Measurements from ENCODE around the gene ATG7.
"Not testable (repeated sequence)": the region's sequence is repeated elsewhere in the genome, so short reads cannot be mapped to it uniquely, and the experiment has no call there.

Gene ATG7

DNA sequence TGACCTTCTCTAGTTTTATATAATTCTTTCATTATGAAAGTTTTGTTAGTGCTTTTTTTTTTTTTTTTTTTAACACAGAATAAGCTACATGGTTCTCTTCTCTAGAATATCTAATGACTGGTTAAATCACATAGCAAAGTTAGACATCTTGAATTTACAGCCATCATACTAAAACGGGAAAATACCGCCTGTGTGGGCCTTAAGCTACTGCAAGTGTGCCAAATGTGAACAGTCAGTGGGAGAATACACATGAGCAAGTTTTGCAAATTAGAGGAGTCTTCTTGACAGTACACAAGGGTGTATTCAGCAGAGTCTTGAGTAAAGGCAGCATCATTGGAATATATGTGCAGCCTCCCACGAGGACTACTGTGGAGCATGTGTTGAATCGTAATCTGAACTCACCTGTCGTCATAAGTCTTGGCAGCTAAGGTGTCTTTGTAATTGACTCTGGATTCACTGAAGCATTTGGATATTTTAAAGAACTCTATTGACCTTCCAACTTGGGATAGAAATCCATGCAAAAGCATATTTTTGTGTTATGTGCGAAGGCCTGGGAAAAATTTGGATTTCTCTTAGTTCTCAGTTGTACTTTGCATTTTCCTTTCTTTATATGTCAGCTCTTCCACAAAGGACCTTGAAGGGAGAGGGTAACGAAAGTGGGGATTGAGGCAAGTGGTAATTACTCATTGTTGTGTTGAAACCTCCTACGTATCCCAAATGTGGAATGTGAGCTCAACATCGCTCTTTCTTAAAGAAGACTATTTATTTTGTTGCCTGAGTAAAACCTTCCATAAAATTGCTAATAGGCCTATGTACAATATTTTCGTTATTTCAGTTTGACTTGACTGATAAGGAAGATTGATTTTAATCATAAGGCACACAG is 117.4 kb downstream of the ATG7 start:
- Mint-ChIP-seq H3K9me3 (no peaks in the 10 kb centered on the region), H3K4me3 (no peak overlapping the region), H3K4me1 (ENCODE audit: low read depth) (peaks cover 8% of the 10 kb centered on the region), H3K27me3 (ENCODE audit: low read depth) (no peaks in the 10 kb centered on the region), H3K27ac (no peak overlapping the region), H3K36me3 (ENCODE audit: low read depth) (peaks cover 5% of the 10 kb centered on the region)

DNA sequence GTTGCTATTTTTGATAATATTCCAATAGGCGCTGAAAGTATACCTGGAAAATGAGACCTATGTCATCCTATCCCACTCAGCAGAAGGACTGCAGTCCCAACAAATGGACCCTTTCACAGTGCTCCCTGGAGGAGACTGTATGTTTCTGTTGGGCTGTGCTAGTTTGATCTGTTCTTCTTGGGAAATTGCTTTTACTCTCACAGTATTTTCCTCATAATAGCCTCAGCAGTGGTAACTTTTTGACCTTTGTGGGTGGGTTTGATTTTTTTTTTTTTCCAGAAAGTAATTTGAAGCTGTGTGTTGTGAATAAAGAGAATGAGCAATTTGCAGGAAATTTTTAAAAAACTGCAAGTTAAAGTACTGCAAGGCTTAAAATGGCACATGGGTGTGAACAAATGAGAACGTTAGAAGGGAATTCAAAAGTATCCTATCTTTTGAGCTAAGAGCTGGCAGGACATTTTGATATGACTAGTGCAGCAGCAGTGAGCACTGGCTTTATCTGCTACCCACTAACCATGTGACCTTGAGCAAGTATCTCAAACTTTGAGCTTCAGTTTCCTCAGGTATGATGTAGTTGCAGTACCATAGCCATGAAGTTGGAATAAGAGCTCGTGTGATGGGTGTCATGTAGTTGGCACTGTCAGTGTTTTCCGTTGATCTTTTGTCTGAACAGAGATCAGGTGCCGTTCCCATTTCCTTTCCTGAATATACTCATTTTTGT is 118.4 kb downstream of the ATG7 start:
- H3K4me1 Mint-ChIP-seq (ENCODE audit: low read depth), result peaks cover 8% of the 10 kb centered on the region
- no peaks in the 10 kb centered on the region for H3K9me3 Mint-ChIP-seq
- no peak overlapping the region for H3K4me3 Mint-ChIP-seq
- H3K27me3 Mint-ChIP-seq (ENCODE audit: low read depth), result no peaks in the 10 kb centered on the region
- peaks cover 5% of the 10 kb centered on the region for H3K36me3 Mint-ChIP-seq (ENCODE audit: low read depth)
- no peak overlapping the region for H3K27ac Mint-ChIP-seq

DNA sequence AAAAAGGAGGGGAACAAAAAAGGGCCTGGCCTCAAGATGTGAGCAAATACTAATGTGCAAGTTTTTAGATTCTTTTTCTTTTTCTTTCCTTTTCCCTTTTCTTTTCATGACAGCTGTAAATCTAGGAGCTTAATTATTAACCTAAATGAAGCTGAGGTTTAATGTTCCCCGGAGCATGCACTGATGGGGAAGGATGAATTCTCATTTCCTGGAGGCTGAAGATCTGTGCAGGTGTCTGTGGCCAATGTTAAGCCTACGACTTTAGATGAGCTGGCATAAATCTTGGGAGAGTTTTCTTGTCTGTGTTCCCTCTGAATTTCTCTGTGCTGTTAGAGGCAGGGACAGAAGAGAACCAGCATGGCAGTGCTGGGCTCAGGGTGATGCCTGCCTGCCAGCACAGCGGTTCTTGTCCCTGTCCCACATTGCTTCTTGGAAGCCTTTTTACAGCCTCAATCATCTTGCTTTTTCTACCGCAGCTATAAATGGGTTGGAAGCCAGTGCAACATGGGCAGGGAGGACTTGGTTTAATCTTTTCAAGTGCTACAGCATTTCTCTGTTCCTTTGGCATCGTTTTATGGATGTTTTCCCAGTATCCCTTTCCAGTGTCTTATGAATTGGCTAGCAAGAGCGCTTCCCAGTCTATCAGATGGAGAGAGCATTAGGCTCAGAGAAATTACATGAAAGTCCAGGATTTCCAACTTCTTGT is 119.1 kb downstream of the ATG7 start:
- Mint-ChIP-seq H3K27ac (no peak overlapping the region), H3K4me1 (ENCODE audit: low read depth) (peaks cover 8% of the 10 kb centered on the region), H3K36me3 (ENCODE audit: low read depth) (peaks cover 5% of the 10 kb centered on the region), H3K27me3 (ENCODE audit: low read depth) (no peaks in the 10 kb centered on the region), H3K4me3 (no peak overlapping the region), H3K9me3 (no peaks in the 10 kb centered on the region)

DNA sequence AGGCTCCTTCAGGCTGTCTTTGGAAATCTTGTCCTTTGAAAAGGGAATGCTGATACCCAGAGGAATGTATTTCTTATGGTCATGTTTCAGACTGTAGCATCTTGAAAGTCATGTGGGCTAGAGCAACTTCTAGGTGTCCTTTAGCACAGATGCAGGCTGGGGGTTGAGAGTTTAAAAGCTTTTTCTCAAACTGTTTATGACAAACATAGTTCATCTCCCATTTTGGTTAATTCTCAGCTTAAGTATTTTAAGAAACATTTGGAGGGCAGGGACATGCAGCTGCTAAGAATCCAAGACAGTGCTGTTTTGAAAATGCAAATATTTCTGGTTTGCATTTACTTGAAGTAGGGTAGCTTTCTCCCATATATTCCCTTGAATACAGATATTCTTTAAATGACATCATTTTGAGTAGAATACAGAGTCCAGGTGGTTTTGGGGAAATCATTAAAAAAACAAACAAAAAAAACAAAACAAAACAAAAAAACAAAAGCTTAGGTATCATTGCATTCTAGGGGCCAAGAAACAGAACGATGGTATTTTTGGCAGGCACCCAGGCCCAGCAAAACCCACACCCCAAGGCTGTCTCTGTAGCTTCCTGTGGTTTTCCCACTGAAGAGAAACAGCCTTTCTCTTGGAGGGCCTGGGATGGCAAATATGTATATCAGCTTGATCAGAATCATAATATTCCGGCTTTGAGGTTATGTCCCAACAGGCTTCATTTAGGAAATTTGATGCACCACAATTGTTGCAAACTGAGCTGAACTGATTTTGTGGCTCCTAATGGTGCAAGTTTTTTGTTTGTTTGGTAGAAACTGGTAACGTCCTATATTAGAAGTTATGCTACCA is 120.0 kb downstream of the ATG7 start:
- no peak overlapping the region for H3K4me3 Mint-ChIP-seq
- no peaks in the 10 kb centered on the region for H3K27me3 Mint-ChIP-seq (ENCODE audit: low read depth)
- H3K4me1 Mint-ChIP-seq (ENCODE audit: low read depth), result peaks cover 8% of the 10 kb centered on the region
- peaks cover 5% of the 10 kb centered on the region for H3K36me3 Mint-ChIP-seq (ENCODE audit: low read depth)
- H3K9me3 Mint-ChIP-seq, result no peaks in the 10 kb centered on the region
- H3K27ac Mint-ChIP-seq, result no peak overlapping the region

DNA sequence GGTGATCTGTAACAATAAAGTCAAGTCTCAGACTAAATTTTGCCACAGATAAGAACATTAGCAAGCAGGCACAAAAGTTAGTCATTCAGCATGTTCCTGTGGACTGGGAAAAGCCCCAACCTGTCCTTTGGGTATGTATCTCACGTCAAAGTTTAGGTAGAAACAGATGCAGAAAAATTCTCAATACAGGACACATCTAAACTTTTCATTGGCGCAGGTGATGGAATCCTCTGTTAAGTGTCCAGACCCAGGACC is 120.6 kb downstream of the ATG7 start:
- Mint-ChIP-seq H3K4me3 (no peak overlapping the region), H3K27ac (no peak overlapping the region), H3K9me3 (no peaks in the 10 kb centered on the region), H3K27me3 (ENCODE audit: low read depth) (no peaks in the 10 kb centered on the region), H3K36me3 (ENCODE audit: low read depth) (peaks cover 5% of the 10 kb centered on the region), H3K4me1 (ENCODE audit: low read depth) (peaks cover 8% of the 10 kb centered on the region)

DNA sequence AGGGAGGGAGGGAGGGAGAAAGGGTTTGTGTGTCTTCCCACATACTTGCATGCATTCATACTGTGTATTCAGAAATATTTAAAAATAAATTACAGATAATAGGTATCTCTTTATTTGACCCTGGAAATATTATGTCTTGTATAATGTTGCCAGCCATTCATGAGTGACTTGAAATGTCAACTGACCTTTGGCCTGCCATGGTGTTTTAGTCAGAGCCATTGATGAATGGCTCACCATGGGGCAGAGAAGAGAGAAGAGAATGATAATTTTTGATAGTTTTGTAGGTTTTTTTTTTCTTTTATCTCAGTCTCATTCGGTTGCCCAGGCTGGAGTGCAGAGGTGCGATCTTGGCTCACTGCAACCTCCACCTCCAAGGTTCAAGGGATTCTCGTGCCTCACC is 121.2 kb downstream of the ATG7 start:
- H3K9me3 Mint-ChIP-seq, result no peaks in the 10 kb centered on the region
- H3K27ac Mint-ChIP-seq, result no peak overlapping the region
- H3K27me3 Mint-ChIP-seq (ENCODE audit: low read depth), result no peaks in the 10 kb centered on the region
- H3K4me3 Mint-ChIP-seq, result no peak overlapping the region
- peaks cover 8% of the 10 kb centered on the region for H3K4me1 Mint-ChIP-seq (ENCODE audit: low read depth)
- peaks cover 5% of the 10 kb centered on the region for H3K36me3 Mint-ChIP-seq (ENCODE audit: low read depth)

DNA sequence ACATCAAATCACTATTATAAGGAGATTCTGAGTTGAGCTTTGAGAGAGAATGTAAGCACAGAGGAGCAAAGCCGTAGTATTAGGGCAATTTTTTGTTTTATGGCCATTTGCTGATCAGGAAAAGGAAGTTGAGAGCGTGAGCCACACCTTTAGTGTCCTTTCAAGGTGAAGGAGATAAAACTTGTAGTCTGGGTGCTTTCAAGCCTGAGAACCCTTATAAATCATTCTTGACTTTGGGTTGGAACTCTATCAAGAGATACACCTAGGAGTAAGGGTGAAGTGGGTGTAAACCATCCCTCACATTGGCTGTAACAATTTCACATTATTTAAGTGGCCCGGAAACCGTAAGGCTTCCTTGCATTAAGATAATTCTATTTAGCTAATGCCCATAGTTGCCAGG is 122.2 kb downstream of the ATG7 start:
- Mint-ChIP-seq H3K36me3 (ENCODE audit: low read depth) (peaks cover 7% of the 10 kb centered on the region), H3K27ac (no peak overlapping the region), H3K27me3 (ENCODE audit: low read depth) (no peaks in the 10 kb centered on the region), H3K4me1 (ENCODE audit: low read depth) (peaks cover 8% of the 10 kb centered on the region), H3K4me3 (no peak overlapping the region), H3K9me3 (no peaks in the 10 kb centered on the region)

DNA sequence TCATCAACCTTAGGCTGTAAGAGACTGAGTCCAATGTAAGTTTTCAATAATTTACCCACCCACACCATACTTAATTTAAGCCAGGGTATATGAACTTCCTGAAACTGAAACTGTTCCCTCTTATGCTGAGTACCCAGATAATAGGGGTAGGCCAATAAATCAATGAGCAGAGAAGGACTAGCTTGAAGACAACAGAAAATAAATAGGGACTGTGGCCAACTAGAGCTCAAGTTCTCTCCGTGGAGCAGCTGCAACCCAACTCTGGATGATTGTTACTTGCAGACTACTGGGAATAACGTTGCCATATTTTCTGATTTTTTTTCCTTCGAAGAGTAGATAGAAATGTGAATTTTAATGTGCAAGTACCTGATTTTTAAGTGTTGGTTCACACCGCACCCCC is 128.0 kb downstream of the ATG7 start:
- H3K36me3 Mint-ChIP-seq (ENCODE audit: low read depth), result peaks cover 15% of the 10 kb centered on the region
- H3K27ac Mint-ChIP-seq, result no peak overlapping the region
- H3K4me1 Mint-ChIP-seq (ENCODE audit: low read depth), result peaks cover 2% of the 10 kb centered on the region
- no peaks in the 10 kb centered on the region for H3K27me3 Mint-ChIP-seq (ENCODE audit: low read depth)
- peaks cover 10% of the 10 kb centered on the region for H3K9me3 Mint-ChIP-seq
- no peak overlapping the region for H3K4me3 Mint-ChIP-seq

DNA sequence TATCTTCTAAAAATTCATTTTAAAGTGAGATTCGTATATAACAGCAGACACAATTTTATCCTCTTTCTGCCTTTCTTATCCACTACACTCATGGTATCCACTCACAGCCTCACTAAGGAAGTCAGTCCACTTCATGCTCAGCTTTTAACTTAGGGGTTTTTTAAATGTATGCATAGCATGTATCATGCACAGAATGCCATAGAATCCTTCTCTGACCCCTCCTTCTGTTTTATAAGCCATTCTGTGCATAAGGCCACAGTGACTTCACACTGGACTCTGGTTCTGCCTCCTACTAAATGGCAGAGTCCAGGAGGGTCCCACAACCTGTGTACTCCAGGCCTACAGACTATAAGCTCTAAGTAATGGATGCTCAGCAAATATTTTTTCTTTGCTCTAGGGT is 129.2 kb downstream of the ATG7 start:
- no peaks in the 10 kb centered on the region for H3K27me3 Mint-ChIP-seq (ENCODE audit: low read depth)
- H3K4me3 Mint-ChIP-seq, result no peak overlapping the region
- peaks cover 2% of the 10 kb centered on the region for H3K4me1 Mint-ChIP-seq (ENCODE audit: low read depth)
- no peak overlapping the region for H3K27ac Mint-ChIP-seq
- peaks cover 21% of the 10 kb centered on the region for H3K36me3 Mint-ChIP-seq (ENCODE audit: low read depth)
- peaks cover 14% of the 10 kb centered on the region for H3K9me3 Mint-ChIP-seq

DNA sequence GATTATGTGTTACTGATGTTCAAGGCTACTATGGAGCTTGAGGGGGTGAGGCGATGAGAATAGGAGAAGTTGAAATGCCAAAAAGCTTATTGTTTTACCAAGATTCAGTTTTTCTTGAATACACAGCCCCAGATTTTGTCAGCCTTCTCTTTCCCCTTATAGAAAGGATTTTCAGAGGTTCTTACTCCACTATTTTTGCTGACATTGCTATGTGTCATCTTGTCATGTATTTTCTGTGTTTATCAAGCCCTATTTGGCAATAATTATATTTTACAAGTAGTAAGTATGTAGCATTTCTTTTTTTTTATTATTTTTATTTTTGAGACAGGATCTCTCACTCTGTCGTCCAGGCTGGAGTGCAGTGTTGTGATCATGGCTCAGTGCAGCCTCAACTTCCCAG is 133.1 kb downstream of the ATG7 start:
- H3K4me1 Mint-ChIP-seq (ENCODE audit: low read depth), result peaks cover 2% of the 10 kb centered on the region
- H3K27ac Mint-ChIP-seq, result no peak overlapping the region
- peaks cover 48% of the 10 kb centered on the region for H3K36me3 Mint-ChIP-seq (ENCODE audit: low read depth)
- no peak overlapping the region for H3K4me3 Mint-ChIP-seq
- H3K9me3 Mint-ChIP-seq, result peaks cover 43% of the 10 kb centered on the region
- no peaks in the 10 kb centered on the region for H3K27me3 Mint-ChIP-seq (ENCODE audit: low read depth)

DNA sequence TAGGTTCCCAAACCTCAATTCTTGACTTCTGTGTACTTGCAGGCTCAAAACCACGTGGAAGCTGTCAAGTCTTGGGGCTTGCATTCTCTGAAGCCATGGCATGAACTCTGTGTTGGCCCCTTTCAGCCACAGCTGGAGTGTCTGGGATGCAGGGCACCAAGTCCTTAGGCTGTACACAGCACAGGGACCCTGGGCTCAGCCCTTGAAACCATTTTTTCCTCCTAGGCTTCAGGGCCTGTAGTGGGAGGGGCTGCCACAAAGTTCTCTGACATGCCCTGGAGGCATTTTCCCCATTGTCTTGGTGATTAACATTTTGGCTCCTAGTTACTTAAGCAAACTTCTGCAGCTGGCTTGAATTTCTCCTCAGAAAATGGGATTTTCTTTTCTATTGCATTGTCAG is 135.4 kb downstream of the ATG7 start:
- H3K27ac Mint-ChIP-seq, result no peak overlapping the region
- H3K9me3 Mint-ChIP-seq, result peaks cover 51% of the 10 kb centered on the region
- H3K27me3 Mint-ChIP-seq (ENCODE audit: low read depth), result no peaks in the 10 kb centered on the region
- peaks cover 2% of the 10 kb centered on the region for H3K4me1 Mint-ChIP-seq (ENCODE audit: low read depth)
- H3K36me3 Mint-ChIP-seq (ENCODE audit: low read depth), result peaks cover 52% of the 10 kb centered on the region
- no peak overlapping the region for H3K4me3 Mint-ChIP-seq

DNA sequence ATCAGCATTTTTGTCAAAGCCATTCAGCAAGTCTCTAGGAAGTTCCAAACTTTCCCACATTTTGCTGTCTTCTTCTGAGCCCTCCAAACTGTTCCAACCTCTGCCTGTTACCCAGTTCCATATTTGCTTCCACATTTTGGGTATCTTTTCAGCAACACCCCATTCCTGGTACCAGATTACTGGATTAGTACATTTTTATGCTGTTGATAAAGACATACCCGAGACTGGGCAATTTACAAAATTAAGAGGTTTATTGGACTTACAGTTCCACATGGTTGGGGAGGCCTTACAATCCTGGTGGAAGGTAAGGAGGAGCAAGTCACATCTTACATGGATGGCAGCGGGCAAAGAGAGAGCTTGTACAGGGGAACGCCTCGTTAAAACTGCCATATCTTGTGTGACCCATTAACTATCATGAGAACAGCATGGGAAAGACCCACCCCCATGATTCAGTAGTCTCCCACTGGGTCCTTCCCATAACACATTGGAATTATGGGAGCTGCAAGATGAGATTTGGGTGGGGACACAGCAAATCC is 136.2 kb downstream of the ATG7 start:
- not testable (repeated sequence) for H3K27me3 Mint-ChIP-seq (ENCODE audit: low read depth); H3K4me3 Mint-ChIP-seq; H3K27ac Mint-ChIP-seq; H3K4me1 Mint-ChIP-seq (ENCODE audit: low read depth)
- peaks cover 55% of the 10 kb centered on the region for H3K9me3 Mint-ChIP-seq
- H3K36me3 Mint-ChIP-seq (ENCODE audit: low read depth), result peaks cover 49% of the 10 kb centered on the region

DNA sequence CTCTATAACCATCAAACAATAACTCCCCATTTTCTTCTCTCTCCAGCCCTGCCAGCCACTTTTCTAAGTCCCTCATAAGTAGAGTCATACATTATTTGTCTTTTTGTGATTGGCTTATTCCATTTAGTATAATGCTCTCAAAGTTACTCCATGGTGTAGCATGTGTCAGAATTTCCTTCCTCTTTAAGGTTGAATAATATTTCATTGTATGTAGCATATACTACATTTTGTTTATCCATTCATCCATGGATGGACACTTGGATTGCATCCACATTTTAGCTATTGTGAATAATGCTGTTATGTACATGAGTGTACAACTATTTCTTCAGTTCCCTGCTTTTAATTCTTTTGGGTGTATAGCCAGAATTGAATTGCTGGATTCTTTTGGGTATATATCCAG is 138.4 kb downstream of the ATG7 start:
- Mint-ChIP-seq H3K4me3 (no peak overlapping the region), H3K27me3 (ENCODE audit: low read depth) (no peaks in the 10 kb centered on the region), H3K36me3 (ENCODE audit: low read depth) (peaks cover 50% of the 10 kb centered on the region), H3K4me1 (ENCODE audit: low read depth) (peaks cover 2% of the 10 kb centered on the region), H3K9me3 (peaks cover 55% of the 10 kb centered on the region), H3K27ac (no peak overlapping the region)

DNA sequence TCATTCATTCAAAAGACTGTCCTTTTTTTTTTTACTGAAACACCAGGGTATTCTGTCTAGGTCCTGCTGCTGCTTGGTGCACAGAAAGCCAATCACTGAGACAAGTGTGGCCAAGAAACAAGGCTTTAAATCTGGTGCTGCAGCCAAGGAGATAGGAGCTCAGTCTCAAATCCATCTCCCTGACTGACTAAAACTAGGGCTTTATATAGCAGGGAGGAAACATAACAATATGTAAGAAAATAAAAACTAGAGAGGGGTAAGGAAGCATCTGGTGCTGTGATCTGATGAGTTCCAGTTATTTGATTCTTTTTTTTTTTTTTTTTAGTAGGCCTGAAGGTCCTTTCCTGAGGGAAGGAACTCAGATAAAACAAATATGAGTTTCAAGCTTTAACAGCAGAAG is 139.8 kb downstream of the ATG7 start:
- H3K27me3 Mint-ChIP-seq (ENCODE audit: low read depth), result no peaks in the 10 kb centered on the region
- H3K4me1 Mint-ChIP-seq (ENCODE audit: low read depth), result peaks cover 2% of the 10 kb centered on the region
- no peak overlapping the region for H3K27ac Mint-ChIP-seq
- peaks cover 39% of the 10 kb centered on the region for H3K36me3 Mint-ChIP-seq (ENCODE audit: low read depth)
- H3K9me3 Mint-ChIP-seq, result peaks cover 47% of the 10 kb centered on the region
- no peak overlapping the region for H3K4me3 Mint-ChIP-seq
